HG03460 (cell line): ENCODE measurements around the gene FAM107B.
"Not testable (repeated sequence)": the region's sequence is repeated elsewhere in the genome, so short reads cannot be mapped to it uniquely, and the experiment has no call there.

ENCODE experiments used
- ATAC-seq: cut with Tn5 transposase; IDR thresholded peaks from one replicate; pipeline ENCODE4 v1.9.1; 2021; ENCODE audit not compliant: unreplicated experiment

The FAM107B gene

DNA sequence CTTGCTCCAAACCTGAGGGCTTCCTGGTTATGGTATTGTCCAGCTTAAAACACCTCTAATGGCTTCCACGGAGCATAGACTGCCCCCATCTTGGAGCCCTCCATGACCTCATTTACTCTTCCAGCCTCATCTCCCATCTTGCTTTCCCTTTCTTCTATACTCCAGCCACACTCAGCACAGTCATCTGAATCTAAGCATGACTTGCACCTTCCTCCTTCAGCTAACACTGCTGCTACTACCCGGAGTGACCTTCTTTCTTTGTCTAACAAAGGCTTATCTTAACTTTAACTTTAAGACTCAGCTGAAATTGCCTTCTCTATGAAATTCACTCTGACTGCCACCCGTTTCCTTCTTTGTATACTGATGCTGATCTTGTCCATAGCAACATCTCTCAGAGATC lies 135.1 kb downstream of the FAM107B start:
- no peak for ATAC-seq

DNA sequence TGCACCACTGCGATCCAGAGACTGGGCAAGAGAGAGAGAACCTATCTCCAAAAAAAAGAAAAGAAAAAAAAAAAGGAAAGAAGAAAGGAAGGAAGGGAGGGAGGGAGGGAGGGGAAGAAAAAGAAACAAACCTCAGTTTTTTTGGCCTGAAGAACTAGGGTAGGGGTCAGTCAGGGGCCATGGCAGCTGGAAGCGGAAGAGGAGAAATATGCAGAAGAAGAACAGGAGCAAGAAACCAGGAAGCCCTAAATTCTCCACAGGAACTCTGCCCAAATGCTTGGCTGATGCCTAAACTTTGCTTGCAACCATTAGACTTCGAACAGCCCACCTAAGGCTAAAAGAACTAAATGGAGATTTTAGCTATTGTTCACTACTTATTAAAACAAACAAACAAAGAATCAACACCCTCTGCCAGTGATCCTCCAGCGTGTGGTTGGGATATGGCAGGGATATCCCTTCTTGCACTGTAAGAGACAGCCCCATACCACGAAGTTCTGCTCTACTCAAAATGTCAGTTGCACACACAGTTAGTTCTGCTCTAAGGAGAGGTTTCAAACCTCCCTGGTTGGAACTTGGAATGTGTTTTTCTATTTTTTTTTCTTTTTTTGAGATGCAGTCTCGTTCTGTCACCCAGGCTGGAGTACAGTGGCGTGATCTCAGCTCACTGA lies 139.5 kb downstream of the FAM107B start:
- no peak for ATAC-seq

DNA sequence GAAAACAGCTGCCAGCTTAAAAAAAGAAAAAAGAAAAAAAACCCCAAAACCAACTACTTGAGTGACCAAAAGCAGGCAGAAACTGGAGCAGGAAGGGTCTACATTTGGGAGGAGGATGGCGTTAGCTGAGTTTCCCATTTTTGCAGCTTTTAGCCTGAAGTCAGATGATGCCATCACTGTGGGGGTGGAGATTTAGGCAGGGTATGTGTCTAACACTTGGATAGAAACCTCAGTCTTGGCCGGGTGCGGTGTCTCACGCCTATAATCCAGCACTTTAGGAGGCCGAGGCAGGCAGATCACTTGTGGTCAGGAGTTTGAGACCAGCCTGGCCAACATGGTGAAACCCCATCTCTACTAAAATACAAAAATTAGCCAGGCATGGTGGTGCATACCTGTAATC lies 140.1 kb downstream of the FAM107B start:
- ATAC-seq = not testable (repeated sequence)

DNA sequence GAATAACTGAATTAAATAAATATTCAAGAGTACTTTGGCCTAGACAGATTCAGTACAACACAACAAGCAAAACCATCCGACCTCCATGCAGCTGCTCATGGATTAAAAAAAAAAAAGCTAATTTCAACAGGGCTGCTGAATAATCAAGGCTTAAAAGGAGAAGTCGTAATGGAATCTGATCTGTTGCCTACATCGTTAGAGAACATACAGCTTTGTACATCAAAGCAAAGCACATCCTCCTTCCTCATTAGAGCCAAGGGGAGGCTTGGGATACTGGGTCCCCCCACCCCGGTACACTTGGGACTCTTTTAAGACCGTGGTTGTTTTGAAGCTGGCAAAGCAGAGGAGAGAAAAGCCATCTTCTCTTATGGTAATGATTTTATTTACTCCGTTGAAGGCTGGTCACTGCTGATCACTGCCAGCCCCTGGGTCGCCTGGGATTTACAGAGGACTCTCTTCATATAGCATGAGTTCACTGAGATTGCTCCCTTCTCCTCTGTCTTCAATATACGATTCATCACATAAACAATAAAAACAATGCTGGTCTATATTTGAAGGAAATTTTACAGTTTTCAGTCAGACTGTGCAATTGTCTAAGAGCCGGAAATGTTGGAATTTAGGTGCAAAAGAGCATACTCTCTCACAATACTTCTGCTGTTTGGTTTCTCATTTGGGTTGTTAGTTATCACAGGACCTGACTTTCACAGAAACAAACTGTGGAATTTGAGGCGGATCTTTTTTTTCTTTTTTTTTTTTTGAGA lies 148.8 kb downstream of the FAM107B start:
- ATAC-seq = no peak

DNA sequence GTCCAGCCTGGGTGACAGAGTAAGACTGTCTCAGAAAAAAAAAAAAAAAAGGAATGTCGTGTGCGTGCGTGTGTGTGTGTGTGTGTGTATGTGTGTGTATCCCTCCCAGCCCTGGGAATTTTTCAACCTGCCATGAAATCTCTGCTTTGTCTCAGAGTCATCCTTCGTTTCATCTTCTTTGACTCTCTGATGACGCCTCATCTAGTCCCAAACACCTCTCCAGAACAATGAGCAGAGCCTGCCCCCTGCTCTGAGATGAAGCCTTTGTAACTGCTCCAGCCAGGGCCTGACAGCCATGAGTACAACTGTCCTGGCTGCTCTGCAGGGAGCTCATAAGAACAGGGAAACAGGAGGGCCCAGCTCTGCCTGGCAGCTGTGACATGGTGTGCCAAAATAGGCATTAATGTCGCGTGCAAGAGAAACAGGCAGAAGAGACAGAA lies 149.5 kb downstream of the FAM107B start:
- no peak for ATAC-seq

DNA sequence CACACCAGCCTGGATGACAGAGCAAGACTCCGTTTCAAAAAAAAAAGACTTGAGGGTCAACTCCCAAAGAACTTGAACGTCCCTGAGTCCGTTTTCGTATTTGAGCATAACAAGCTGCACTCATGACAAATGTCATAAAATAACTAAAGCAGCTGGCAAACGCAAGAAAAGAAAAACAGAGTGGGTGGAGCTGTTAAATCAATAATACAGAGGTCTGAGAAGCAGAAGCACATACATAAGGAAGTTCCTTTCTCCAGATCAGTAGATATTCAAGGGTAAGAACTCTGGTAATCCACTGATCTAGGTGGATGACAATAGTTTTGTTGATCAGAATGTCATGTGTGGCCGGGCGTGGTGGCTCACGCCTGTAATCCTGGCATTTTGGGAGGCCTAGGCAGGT lies 150.1 kb downstream of the FAM107B start:
- no peak for ATAC-seq

DNA sequence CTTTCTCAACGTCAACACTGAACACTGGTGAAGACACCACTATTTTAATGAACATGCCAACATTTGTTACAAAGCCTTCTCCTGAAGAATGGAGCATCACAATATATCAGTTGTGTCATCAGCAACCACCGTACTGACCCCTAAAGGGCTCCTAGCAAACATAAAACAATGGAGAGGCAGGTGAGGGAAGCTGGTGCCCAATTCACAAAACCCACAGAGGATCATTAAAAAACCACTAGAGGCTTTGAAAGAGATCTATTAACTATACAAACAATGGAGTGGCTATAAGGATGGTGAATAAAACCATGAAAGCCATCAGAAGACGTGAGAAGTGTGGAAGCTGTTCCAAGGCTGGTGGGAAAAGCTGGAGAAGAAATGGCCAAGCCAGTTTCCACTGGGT lies 150.8 kb downstream of the FAM107B start:
- ATAC-seq = no peak

DNA sequence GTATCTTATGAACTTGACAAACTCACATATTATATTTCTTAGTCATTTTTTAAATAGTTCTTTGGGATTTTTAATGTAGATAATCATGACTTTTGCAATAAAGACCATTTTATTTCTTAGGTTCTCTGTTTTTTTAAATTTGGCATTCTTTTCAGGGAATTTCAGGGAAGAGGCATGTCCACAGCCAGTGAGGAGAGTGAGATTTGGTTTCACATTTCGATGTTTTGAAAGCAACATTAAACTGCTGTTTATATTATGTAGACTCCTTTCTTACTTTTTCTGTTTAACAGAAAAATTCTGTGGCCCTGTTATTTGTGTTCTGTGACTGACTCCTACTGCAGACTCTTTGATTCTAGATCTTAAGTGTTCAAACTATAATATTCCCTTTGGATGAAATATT lies 153.7 kb downstream of the FAM107B start:
- no peak for ATAC-seq

DNA sequence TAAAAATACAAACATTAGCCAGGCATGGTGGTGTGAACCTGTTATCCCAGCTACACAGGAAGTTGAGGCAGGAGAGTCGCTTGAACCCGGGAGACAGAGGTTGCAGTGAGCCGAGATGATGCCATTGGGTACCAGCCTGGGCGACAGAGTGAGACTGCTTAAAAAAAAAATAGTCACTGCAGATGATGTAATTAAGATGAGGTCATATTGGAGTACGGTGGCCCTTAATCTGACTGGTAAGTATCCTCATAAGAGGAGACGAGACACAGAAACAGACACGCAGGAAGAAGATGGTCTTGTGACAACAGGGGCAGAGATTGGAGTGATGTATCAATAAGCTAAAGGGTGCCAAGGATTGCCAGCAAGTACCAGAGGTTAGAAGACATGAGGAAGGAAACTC lies 156.0 kb downstream of the FAM107B start:
- ATAC-seq = no peak

DNA sequence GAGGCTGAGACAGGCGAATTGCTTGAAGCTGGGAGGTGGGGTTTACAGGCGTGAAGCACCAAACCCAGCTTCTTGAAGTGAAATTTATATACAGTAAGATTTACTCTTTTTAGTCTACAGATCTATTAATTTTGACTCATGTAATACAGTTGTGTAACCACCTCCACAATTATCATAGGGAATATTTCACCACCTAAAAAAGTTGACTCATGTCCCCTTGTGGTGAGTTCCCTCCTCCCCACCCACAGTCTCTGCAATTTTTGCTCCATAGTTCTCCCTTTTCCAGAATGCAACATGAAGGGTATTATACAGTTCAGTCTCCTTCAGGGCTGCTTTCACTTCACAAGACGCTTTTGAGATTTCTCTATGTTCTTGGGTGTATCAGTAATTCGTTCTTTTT lies 156.8 kb downstream of the FAM107B start:
- no peak for ATAC-seq

DNA sequence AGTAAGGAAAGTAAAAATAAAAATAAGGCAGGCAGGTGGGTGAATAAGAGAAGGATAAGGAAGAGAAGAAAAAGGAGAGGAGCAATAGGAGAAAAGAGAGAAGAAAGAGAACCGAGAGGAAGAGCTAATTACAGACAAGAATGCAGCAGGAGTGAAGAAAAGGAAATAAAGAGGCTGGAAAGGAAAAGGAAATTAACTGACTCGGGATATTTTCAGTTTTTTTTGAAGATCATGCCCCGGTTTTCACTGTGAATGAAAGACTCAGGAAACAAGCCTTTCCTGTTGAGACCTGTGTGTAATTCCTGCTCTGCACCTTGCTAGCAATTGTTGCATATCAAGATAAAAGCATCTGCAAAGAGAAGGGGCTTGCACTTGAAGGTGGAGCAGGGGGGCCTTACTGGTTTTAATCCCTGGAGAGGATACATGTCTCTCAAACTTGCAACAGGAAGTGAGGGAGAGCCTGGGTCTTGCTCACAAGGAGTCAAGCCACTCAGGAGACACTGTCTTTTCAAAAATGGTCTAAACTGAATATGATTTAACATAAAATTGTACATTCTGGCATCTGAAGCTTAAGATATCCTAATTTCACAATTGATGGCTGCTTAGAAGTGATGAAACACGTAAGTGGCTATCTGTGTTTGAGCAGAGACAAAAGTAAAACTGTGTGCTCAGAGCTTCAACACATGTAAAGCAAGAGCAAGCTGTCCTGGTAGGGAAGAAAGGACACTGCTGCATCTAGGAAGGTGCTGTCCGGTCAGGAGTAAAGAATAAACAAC lies 157.6 kb downstream of the FAM107B start:
- ATAC-seq = no peak

DNA sequence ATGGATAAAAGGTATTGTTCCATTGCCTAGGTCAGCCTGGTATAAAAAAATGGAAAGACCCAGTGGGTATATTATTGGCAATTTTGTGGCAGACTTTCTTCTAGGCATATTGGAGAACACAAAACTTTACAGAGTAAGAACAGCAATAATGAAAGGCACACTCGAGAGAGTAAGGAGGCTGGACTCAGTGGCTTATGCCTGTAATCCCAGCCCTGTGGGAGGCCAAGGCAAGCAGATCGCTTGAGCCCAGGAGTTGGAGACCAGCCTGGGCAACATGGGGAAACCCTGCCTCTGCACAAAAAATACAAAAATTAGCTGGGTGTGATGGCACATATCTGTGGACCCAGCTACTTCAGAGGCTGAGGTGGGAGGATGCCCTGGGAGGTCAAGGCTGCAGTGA lies 158.2 kb downstream of the FAM107B start:
- no peak for ATAC-seq

DNA sequence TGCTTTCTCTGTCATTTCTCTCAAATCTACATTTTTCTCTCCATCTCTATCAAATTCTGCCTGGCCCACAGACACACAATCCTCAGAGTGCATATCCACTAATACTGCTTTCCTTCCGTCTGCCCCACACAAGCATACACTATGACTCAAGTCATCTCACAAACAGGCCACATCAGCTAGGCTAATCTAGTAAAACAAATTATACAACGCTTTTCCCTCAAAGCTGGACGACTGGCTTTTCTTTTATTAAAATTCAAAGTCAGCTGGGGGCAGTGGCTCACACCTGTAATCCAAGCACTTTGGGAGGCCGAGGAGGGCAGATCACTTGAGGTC lies 161.1 kb downstream of the FAM107B start:
- ATAC-seq = no peak

DNA sequence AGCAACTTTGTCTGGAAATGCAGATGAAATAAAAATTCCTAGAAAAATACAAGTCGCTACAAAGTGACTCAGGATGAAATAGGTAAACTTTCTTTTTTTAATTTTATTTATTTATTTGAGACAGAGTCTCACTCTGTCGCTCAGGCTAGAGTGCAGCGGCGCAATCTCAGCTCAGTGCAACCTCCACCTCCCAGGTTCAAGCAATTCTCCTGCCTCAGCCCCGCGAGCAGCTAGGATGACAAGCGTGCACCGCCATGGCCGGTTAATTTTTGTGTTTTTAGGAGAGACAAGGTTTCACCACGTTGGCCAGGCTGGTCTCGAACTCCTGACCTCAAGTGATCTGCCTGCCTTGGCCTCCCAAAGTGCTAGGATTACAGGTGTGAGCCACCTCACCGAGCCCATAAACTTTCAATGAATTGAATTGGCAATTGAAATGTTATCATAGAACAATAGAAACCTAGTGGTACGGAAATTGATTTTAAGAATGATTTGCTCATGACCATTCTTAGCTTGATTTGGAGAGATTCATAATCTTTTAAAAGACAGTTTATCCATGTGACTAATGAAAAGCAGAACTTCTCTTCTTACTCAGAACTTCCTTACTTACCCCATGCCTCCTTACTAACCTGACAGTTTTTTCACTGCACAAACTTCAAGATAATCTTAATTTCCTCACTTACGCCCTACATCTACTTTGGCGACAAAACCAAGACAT lies 161.7 kb downstream of the FAM107B start:
- ATAC-seq = no peak

DNA sequence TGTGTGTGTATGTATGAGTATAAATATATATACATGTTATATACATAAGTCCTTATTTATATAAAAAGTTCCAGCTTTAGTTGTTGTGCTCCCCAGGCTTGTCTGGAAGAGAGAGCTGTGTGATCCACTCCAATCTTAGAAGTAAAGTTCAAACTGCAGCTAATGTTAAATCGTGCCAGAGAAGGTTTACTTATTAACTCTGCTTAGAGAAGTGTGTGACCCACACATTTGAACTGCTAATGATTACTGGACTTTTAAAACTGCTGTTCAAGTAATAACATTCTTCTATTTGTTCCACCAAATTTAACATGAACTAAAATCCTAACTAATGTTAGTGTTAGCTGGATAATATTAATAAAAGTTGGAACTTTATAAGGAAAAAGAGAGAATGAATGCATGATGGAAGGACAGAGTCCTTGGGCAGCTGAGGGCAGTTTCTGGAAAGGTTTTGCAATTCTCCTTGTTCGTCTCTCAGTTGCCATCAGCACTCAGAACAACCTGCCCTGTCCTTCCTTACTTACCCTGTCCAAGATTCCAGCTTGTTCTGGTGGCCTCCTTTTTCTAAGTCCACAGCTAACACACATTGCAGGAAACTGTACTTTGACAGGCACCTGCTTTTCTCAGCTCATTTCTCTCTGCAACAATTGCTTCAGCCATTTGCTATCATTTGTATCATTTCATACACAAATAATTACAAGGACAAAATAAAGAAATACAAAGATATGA lies 162.6 kb downstream of the FAM107B start:
- ATAC-seq = peak; percentile 59

DNA sequence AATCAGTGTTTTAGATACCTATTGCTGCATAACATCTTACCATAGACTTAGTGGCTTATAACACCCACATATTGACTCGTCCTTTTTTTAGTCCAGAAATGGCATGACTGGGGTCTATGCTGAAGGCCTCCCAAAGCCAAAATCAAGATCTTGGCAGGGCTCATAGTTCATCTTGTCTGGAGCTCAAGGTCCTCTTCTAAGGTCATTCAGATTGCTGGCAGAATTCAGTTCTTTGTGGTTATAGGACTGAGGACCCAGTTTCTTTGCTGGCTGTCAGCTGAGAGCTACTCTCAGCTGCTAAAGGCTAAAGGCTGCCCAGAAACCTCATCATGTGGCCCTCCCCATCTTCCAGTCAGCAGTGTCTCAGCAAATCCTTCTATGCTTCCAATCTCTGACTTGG lies 165.5 kb downstream of the FAM107B start:
- ATAC-seq = no peak

DNA sequence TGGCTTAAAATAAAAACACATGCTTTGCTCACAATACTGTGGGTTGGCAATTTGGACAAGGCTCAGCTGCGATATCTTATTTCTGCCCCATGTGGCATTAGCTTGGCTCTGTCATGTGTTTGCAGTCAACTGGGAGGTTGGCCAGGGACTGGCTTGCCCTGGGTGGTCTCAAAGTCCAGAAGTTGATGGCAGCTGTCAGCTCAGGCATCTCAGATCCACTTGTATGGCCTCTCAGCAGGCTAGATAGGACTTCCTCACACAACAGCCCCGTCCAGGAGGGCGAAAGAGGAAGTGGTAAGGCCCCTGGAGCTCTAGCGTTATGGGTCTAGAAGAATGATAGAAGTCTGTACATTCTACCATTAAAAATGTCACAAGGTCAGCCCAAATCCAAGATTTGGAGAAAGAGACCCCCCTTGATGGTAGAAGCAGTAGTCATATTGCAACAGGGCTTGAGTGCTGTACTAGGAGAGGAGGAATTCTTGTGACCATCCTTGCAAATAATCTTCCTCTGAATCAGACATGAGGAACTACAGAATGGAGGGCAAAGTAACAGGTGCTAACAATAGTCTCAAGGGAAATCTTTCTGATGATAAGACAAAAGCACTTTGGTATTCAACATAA lies 166.2 kb downstream of the FAM107B start:
- ATAC-seq = peak; percentile 45

DNA sequence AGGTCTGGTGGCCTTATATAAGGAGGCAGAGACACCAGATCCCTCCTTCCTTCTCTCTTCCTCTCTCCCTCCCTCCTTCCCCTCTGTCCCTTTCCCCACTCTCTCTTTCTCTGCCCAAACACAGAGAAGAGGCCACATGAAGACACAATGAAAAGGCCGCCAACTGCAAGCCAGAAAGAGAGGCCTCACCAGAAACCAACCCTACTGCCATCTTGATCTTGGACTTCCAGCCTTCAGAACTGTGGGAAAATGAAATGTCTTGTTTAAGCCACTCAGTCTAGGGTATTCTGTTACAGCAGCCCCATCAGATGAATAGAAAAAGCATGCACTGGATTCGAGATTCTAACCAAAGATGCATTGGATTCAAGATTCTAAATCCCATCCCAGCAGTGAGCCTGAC lies 168.1 kb downstream of the FAM107B start:
- ATAC-seq = no peak

DNA sequence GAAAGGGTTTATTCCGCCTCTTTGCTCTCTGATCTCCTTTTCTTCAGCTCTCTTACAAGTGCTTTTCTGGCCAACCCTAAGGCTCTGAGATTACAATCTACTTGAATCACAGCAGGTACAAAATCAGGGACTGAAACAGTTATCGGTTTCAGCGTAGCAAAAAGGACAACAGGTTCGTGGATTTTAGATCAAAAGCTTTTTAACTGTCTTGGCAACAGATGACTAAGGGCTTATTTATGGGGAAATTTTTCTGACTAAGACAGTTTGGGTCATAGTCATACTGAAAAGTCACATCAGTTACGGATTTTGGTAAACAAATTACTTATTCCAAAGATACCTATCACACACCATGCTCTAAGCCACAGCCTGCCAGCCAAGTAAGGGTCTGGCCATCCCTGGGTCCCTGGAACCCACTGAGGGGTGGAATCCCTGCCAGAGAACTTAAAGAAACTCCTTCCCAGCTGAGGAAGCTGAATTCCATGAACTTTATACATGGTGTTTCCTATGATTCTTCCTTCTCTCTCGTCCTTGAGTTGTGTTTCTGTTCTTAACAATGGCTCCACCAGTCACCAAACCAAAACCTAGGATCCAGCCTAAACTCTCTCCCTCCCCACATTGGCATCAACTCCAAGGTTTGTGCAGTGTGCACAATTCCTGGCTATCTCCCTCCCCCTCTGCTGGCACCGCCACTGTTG lies 169.3 kb downstream of the FAM107B start:
- ATAC-seq = peak; percentile 45
